Liver (tissue), 9 donors: Measurements from ENCODE around the gene DIP2A. TPM values are rescaled to one million over a fixed set of nuclear protein-coding genes. Genes with fewer than 3 reads are reported as not detected.

Experiments used
- DNase-seq: peaks from one replicate; pipeline ENCODE4 v3.0.0-alpha.2; 2017; ENCODE audit warnings: low spot score
- H3K27ac ChIP-seq, 2 donors: one replicate each; pipeline ENCODE4 v1.7.0; 2013; ENCODE audit warnings: inconsistent platforms in 2 of 2, low read length in 2 of 2, control low read depth in 1 of 2, low read depth in 1 of 2, mild to moderate bottlenecking in 1 of 2
- H3K27me3 ChIP-seq, 4 donors: one replicate each; pipeline versions ENCODE4 v1.6.1 to v1.7.0; 2013; ENCODE audit warnings: low read length in 3 of 4, inconsistent platforms in 1 of 4, mild to moderate bottlenecking in 1 of 4, moderate library complexity in 1 of 4; ENCODE audit not compliant: control insufficient read depth in 4 of 4, insufficient read depth in 4 of 4
- H3K36me3 ChIP-seq, 4 donors: one replicate each; pipeline versions ENCODE4 v1.6.1 to v1.7.0; 2013; ENCODE audit warnings: low read length in 3 of 4, mild to moderate bottlenecking in 3 of 4, low read depth in 1 of 4, moderate library complexity in 1 of 4; ENCODE audit not compliant: control insufficient read depth in 4 of 4, insufficient read depth in 3 of 4
- H3K4me1 ChIP-seq, 4 donors: one replicate each; pipeline versions ENCODE4 v1.6.1 to v1.7.0; 2013; ENCODE audit warnings: low read length in 3 of 4, mild to moderate bottlenecking in 3 of 4, moderate library complexity in 1 of 4; ENCODE audit not compliant: control insufficient read depth in 4 of 4, insufficient read depth in 4 of 4
- H3K4me3 ChIP-seq, 3 donors: one replicate each; pipeline versions ENCODE4 v1.6.1 to v1.7.0; 2013; ENCODE audit warnings: low read length in 3 of 3, control low read depth in 1 of 3, low read depth in 1 of 3, mild to moderate bottlenecking in 1 of 3
- H3K9ac ChIP-seq, 2 donors: one replicate each; pipeline ENCODE4 v1.7.0; 2013; ENCODE audit warnings: low read length in 2 of 2, mild to moderate bottlenecking in 2 of 2, moderate library complexity in 2 of 2, control low read depth in 1 of 2, low read depth in 1 of 2
- H3K9me3 ChIP-seq, 4 donors: one replicate each; pipeline versions ENCODE4 v1.6.1 to v1.7.0; 2013; ENCODE audit warnings: low read length in 3 of 4; ENCODE audit not compliant: control insufficient read depth in 4 of 4
- CTCF ChIP-seq: fragments of 150-350 bp; IDR thresholded peaks from 2 replicates; pipeline ENCODE4 v1.5.1; 2017; ENCODE audit warnings: improper control_type of control experiment, low read depth, low read length; ENCODE audit not compliant: missing input control
- EGR1 ChIP-seq, 2 donors: IDR thresholded peaks; 2 replicates each; pipeline ENCODE4 v1.6.1; 2016 to 2018; ENCODE audit warnings: antibody characterized with exemption in 2 of 2, low read depth in 2 of 2
- FOXA1 ChIP-seq: IDR thresholded peaks from 2 replicates; pipeline ENCODE4 v1.6.1; 2016; ENCODE audit warnings: antibody characterized with exemption
- FOXA2 ChIP-seq: IDR thresholded peaks from 2 replicates; pipeline ENCODE4 v1.6.1; 2016; ENCODE audit warnings: antibody characterized with exemption
- GABPA ChIP-seq, 2 donors: IDR thresholded peaks in 1 of 2; conservative IDR thresholded peaks in 1 of 2; 2 replicates each; pipeline ENCODE4 v1.6.1; 2016; ENCODE audit warnings: antibody characterized with exemption in 2 of 2, mild to moderate bottlenecking in 1 of 2, moderate library complexity in 1 of 2
- HNF4A ChIP-seq, 2 donors: conservative IDR thresholded peaks; 2 replicates each; pipeline ENCODE4 v1.6.1; 2016; ENCODE audit warnings: antibody characterized with exemption in 2 of 2, mild to moderate bottlenecking in 2 of 2
- HNF4G ChIP-seq: IDR thresholded peaks from 2 replicates; pipeline ENCODE4 v1.6.1; 2016; ENCODE audit warnings: antibody characterized with exemption
- JUND ChIP-seq, 2 donors: IDR thresholded peaks; 2 replicates each; pipeline ENCODE4 v1.6.1; 2016; ENCODE audit warnings: antibody characterized with exemption in 2 of 2
- RAD21 ChIP-seq, 2 donors: IDR thresholded peaks; 2 replicates each; pipeline ENCODE4 v1.6.1; 2016; ENCODE audit warnings: antibody characterized with exemption in 2 of 2, mild to moderate bottlenecking in 2 of 2
- RXRA ChIP-seq, 2 donors: IDR thresholded peaks; 2 replicates each; pipeline ENCODE4 v1.6.1; 2017 to 2018; ENCODE audit warnings: antibody characterized with exemption in 2 of 2, mild to moderate bottlenecking in 1 of 2
- SP1 ChIP-seq: IDR thresholded peaks from 2 replicates; pipeline ENCODE4 v1.6.1; 2018; ENCODE audit warnings: antibody characterized with exemption, mild to moderate bottlenecking
- TAF1 ChIP-seq: conservative IDR thresholded peaks from 2 replicates; pipeline ENCODE4 v1.6.1; 2016; ENCODE audit warnings: antibody characterized with exemption, mild to moderate bottlenecking
- YY1 ChIP-seq: IDR thresholded peaks from 2 replicates; pipeline ENCODE4 v1.6.1; 2016; ENCODE audit warnings: antibody characterized with exemption, mild to moderate bottlenecking
- ZBTB33 ChIP-seq: IDR thresholded peaks from 2 replicates; pipeline ENCODE4 v1.6.1; 2016; ENCODE audit warnings: antibody characterized with exemption
- WGBS: extraction: QIAGEN DNeasy Blood & Tissue Kit; methylation state at CpG from one replicate; pipeline ENCODE4 v1.1.7; 2013; 5-methylcytosine and 5-hydroxymethylcytosine counted together
- polyA plus RNA-seq, 2 donors: library from polyadenylated mRNA; stranded (reverse) in 1 of 2; unstranded in 1 of 2; fragments of 200-250 nt in 1 of 2; fragments of >200 nt in 1 of 2; fragmentation: Nextera tagmentation in 1 of 2; extraction: Ambion mirVana in 1 of 2; gene quantifications; one replicate each; pipeline versions ENCODE4 v1.2.1 to v1.2.3, GENCODE V29; 2013 to 2015
- total RNA-seq, 2 donors: library from RNA; depleted of rRNA; stranded (reverse); fragments of >200 nt; gene quantifications; one replicate each; pipeline ENCODE4 v1.2.3, GENCODE V29; 2014
- TF ChIP-seq, protein P1 (sequence below): IDR thresholded peaks from 2 replicates; pipeline ENCODE4 v1.6.1; 2016; ENCODE audit warnings: antibody characterized with exemption, mild to moderate bottlenecking
- TF ChIP-seq, protein P2 (sequence below): IDR thresholded peaks from 2 replicates; pipeline ENCODE4 v1.6.1; 2016; ENCODE audit warnings: antibody characterized with exemption
- donor health status: healthy.
- donor health status: healthy.
- donor health status: healthy.
- donor health status: healthy.
- donor health status: healthy.

Gene DIP2A
- total and polyA plus RNA-seq, 4 donors: 3.8 to 21.7 (median 7.5) TPM

DNA sequence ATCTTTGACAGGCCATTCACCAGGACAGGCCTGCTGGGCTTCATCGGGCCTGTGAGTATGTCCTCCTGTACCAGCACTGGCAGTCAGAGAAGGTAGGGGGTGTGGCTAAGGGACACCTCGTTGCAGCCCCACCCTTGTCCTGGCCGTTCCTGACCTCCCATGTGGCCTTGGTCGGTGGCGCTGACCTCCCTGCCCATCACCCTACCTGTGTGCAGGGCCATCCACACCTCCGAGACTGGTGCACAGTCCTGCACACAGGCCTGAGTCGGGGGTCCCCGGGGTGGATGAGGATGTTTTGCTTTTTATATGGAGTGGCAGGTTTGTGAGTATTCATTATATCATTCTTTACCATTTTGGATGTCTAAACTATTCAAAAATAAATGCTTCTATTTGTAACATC lies 87.2 kb downstream of the DIP2A start:
- no peak for DNase-seq
- Histone ChIP-seq H3K27me3 (no peaks in the 10 kb centered on the region), H3K9ac (no peak overlapping the region), H3K4me3 (no peak overlapping the region), H3K9me3 (no peaks in the 10 kb centered on the region), H3K4me1 (no peaks in the 10 kb centered on the region), H3K36me3 (peaks cover 5 to 78% (median 28%) of the 10 kb centered on the region in 4 donors), H3K27ac (no peak overlapping the region)
- TF ChIP-seq HNF4G: no peak
- 91% methylated on average over 8 of the region's 8 CpGs for WGBS

- DNase-seq: no peak
- Histone ChIP-seq H3K4me3 (no peak overlapping the region), H3K36me3 (peaks cover 8 to 75% (median 25%) of the 10 kb centered on the region in 4 donors), H3K9ac (no peak overlapping the region), H3K9me3 (no peaks in the 10 kb centered on the region), H3K27ac (no peak overlapping the region), H3K4me1 (no peaks in the 10 kb centered on the region), H3K27me3 (no peaks in the 10 kb centered on the region)
- 90% methylated on average over 15 of the region's 15 CpGs for WGBS
- TF ChIP-seq RXRA (IDR thresholded peaks at IDR 0.05) (no peak), GABPA (IDR thresholded peaks at IDR 0.05 in 1 of 2, conservative IDR thresholded peaks at IDR 0.05 in 1 of 2) (no peak), ZBTB33 (no peak), CTCF (no peak), YY1 (no peak), HNF4A (conservative IDR thresholded peaks at IDR 0.05) (no peak), SP1 (no peak), TAF1 (no peak), JUND (IDR thresholded peaks at IDR 0.05) (no peak), FOXA1 (no peak), EGR1 (IDR thresholded peaks at IDR 0.05; ENCODE audit: low read depth in 2 of 2) (no peak), FOXA2 (no peak), RAD21 (IDR thresholded peaks at IDR 0.05) (no peak)
- TF ChIP-seq, protein P1, sequence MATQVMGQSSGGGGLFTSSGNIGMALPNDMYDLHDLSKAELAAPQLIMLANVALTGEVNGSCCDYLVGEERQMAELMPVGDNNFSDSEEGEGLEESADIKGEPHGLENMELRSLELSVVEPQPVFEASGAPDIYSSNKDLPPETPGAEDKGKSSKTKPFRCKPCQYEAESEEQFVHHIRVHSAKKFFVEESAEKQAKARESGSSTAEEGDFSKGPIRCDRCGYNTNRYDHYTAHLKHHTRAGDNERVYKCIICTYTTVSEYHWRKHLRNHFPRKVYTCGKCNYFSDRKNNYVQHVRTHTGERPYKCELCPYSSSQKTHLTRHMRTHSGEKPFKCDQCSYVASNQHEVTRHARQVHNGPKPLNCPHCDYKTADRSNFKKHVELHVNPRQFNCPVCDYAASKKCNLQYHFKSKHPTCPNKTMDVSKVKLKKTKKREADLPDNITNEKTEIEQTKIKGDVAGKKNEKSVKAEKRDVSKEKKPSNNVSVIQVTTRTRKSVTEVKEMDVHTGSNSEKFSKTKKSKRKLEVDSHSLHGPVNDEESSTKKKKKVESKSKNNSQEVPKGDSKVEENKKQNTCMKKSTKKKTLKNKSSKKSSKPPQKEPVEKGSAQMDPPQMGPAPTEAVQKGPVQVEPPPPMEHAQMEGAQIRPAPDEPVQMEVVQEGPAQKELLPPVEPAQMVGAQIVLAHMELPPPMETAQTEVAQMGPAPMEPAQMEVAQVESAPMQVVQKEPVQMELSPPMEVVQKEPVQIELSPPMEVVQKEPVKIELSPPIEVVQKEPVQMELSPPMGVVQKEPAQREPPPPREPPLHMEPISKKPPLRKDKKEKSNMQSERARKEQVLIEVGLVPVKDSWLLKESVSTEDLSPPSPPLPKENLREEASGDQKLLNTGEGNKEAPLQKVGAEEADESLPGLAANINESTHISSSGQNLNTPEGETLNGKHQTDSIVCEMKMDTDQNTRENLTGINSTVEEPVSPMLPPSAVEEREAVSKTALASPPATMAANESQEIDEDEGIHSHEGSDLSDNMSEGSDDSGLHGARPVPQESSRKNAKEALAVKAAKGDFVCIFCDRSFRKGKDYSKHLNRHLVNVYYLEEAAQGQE: no peak
- TF ChIP-seq, protein P2, sequence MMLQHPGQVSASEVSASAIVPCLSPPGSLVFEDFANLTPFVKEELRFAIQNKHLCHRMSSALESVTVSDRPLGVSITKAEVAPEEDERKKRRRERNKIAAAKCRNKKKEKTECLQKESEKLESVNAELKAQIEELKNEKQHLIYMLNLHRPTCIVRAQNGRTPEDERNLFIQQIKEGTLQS: no peak
Measured at GRCh38 chr21:46546799-46547198, 88.1 kb downstream of the DIP2A start.
